HTERT RPE-1 (cell line): ENCODE data around the gene TMEM116.

Source experiments
- in situ Hi-C: fragments of 300-500 bp; cut with MboI; formaldehyde crosslinking; loops from 4 replicates; pipeline ENCODE4 v1.14.3; 2020; ENCODE audit warnings: low sequenced_read_pairs

TMEM116 gene

GRCh38 chr12:111905502-111905901 is 107.5 kb downstream of the TMEM116 start:
- in situ Hi-C loops: no loop called here

GRCh38 chr12:111904446-111904975 is 108.5 kb downstream of the TMEM116 start:
- in situ Hi-C loops: no loop called here

GRCh38 chr12:111901182-111901581 is 111.8 kb downstream of the TMEM116 start:
- in situ Hi-C loops: no loop called here

GRCh38 chr12:111894556-111894955 is 118.4 kb downstream of the TMEM116 start:
- in situ Hi-C loops: no loop called here

GRCh38 chr12:111893287-111893686 is 119.7 kb downstream of the TMEM116 start:
- in situ Hi-C loops: no loop called here

- in situ Hi-C loops: no loop called here
Measured at GRCh38 chr12:111887926-111888745, 124.8 kb downstream of the TMEM116 start.

- in situ Hi-C loops: no loop called here
Measured at GRCh38 chr12:111886662-111887545, 126.1 kb downstream of the TMEM116 start.

GRCh38 chr12:111881716-111882115 is 131.2 kb downstream of the TMEM116 start:
- in situ Hi-C loops: no loop called here
